ENCODE measurements around the gene MORC4. TPM values are rescaled to one million over a fixed set of nuclear protein-coding genes. Genes with fewer than 3 reads are reported as not detected.

Gene MORC4
- total RNA-seq, 1 donor from 2014 or later = 18.1 TPM

DNA sequence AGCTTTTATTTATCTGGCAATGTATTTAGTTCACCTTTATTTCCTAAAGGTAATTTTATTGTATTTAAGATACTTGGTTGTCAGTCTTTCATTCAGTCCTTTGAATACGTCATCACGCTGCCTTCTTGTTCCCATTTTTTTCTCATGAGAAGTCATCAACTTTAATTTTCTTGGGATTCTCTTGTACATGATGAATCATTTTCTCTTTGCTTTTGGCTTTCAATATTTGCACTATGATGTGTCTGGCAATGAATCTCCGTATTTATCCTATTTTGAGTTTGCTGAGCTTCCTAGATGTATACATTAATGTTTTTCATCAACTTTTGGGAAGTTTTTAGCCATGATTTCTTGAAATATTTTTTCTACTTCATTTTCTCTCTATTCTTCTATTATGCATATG, 51.4 kb downstream of the MORC4 start:
- no peaks in the 10 kb centered on the region for H3K9me3 Mint-ChIP-seq
- TF ChIP-seq, protein P1, sequence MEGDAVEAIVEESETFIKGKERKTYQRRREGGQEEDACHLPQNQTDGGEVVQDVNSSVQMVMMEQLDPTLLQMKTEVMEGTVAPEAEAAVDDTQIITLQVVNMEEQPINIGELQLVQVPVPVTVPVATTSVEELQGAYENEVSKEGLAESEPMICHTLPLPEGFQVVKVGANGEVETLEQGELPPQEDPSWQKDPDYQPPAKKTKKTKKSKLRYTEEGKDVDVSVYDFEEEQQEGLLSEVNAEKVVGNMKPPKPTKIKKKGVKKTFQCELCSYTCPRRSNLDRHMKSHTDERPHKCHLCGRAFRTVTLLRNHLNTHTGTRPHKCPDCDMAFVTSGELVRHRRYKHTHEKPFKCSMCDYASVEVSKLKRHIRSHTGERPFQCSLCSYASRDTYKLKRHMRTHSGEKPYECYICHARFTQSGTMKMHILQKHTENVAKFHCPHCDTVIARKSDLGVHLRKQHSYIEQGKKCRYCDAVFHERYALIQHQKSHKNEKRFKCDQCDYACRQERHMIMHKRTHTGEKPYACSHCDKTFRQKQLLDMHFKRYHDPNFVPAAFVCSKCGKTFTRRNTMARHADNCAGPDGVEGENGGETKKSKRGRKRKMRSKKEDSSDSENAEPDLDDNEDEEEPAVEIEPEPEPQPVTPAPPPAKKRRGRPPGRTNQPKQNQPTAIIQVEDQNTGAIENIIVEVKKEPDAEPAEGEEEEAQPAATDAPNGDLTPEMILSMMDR (conservative IDR thresholded peaks at IDR 0.05) = no peak
- H3K4me1 Mint-ChIP-seq (ENCODE audit: unreplicated experiment) = no peaks in the 10 kb centered on the region
- no peaks in the 10 kb centered on the region for H3K27me3 Mint-ChIP-seq
- H3K4me3 Mint-ChIP-seq = no peak overlapping the region
- DNase-seq (ENCODE audit: extremely low spot score, unreplicated experiment) = no peak
- H3K36me3 Mint-ChIP-seq = peaks cover 10% of the 10 kb centered on the region
- no peak overlapping the region for H3K27ac Mint-ChIP-seq

DNA sequence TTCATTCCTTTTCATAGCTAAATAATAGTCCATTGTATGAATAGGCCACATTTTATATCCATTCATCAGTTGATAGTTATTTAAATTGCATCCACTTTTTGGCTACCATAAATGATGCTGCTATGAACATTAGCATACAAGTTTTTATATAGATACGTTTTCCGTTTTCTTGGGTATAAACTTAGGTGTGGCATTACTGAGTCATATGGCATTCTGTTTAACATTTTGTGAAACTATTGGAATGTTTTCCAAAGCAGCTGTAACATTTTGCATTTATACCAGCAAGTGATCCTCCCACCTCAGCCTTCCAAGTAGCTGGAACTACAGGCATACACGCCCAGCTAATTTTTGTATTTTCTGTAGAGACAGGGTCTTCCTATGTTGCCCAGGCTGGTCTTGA, 53.5 kb downstream of the MORC4 start:
- Mint-ChIP-seq H3K36me3 (no peaks in the 10 kb centered on the region), H3K27me3 (no peaks in the 10 kb centered on the region), H3K4me3 (no peak overlapping the region), H3K4me1 (ENCODE audit: unreplicated experiment) (no peaks in the 10 kb centered on the region), H3K27ac (no peak overlapping the region), H3K9me3 (no peaks in the 10 kb centered on the region)
- TF ChIP-seq, protein P1 (conservative IDR thresholded peaks at IDR 0.05) = no peak
- no peak for DNase-seq (ENCODE audit: extremely low spot score, unreplicated experiment)

DNA sequence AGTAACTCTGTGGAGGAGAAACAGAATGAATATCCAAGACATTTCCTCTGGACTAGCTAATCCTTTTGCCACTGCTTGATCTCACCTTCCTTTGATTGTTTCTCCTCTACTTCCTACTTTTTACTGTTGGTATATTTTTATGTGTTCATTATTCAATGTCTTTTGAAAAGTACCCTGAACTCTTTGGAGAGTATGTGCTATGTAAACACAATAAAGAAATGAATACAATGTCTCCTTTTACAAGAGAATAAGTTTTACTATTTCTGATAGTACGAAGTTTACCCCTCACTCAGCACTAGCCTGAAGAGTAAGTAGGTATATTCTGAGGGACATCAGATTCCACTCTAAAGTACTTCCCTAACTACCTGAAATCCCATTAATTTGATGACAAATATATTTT, 59.9 kb downstream of the MORC4 start:
- Mint-ChIP-seq H3K36me3 (no peaks in the 10 kb centered on the region), H3K9me3 (no peaks in the 10 kb centered on the region)

DNA sequence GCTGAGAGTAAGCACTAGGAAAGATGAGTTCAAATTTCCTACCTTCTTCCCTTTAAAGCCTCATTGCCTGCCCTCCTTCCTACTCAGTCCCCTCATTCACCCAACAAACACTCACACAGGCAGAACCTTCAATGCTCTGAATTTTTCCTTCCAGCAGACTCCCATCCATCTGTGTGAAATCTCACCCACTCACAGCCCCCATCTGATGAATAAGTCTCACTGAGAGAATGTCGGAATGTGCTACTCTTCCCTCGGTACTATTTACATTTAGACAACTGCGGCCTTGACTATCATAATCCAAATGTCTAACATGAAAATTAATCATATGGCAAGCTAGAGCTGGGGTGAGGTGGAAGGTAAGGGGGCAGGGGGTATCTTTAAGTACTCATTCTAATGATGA, 60.4 kb downstream of the MORC4 start:
- DNase-seq (ENCODE audit: extremely low spot score, unreplicated experiment) = no peak
- no peak overlapping the region for H3K4me3 Mint-ChIP-seq
- TF ChIP-seq, protein P1 (conservative IDR thresholded peaks at IDR 0.05) = no peak
- H3K9me3 Mint-ChIP-seq = no peaks in the 10 kb centered on the region
- H3K36me3 Mint-ChIP-seq = no peaks in the 10 kb centered on the region
- H3K27ac Mint-ChIP-seq = no peak overlapping the region
- H3K27me3 Mint-ChIP-seq = no peaks in the 10 kb centered on the region
- H3K4me1 Mint-ChIP-seq (ENCODE audit: unreplicated experiment) = no peaks in the 10 kb centered on the region

More for the DNA sequence above, 59.9 kb downstream of the MORC4 start:
- DNase-seq (ENCODE audit: extremely low spot score, unreplicated experiment) = no peak
- Mint-ChIP-seq H3K27ac (no peak overlapping the region), H3K4me3 (no peak overlapping the region), H3K4me1 (ENCODE audit: unreplicated experiment) (no peaks in the 10 kb centered on the region), H3K27me3 (no peaks in the 10 kb centered on the region)
- TF ChIP-seq, protein P1 (conservative IDR thresholded peaks at IDR 0.05) = no peak

DNA sequence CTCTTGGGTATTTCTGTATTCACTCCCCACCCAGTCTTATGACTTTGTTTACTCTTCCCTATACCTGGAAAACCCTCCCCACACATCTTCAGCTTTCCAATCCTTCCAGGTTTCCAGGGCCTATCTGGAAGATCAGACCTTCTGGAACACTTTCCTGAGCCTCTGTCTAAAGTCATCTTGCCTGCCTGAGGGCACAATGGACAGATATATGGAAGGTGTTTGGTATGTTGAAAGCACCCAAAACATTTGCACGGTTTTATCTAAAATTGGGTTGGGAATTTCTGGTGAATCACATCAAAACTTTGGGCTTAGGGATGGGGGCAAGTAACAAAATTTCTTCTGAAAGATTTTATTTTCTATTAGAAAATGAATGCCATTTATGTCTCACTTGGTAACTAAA, 63.8 kb downstream of the MORC4 start:
- TF ChIP-seq, protein P1 (conservative IDR thresholded peaks at IDR 0.05) = no peak
- H3K4me3 Mint-ChIP-seq = no peak overlapping the region
- H3K36me3 Mint-ChIP-seq = no peaks in the 10 kb centered on the region
- no peaks in the 10 kb centered on the region for H3K4me1 Mint-ChIP-seq (ENCODE audit: unreplicated experiment)
- no peak for DNase-seq (ENCODE audit: extremely low spot score, unreplicated experiment)
- no peaks in the 10 kb centered on the region for H3K27me3 Mint-ChIP-seq
- no peaks in the 10 kb centered on the region for H3K9me3 Mint-ChIP-seq
- H3K27ac Mint-ChIP-seq = no peak overlapping the region

DNA sequence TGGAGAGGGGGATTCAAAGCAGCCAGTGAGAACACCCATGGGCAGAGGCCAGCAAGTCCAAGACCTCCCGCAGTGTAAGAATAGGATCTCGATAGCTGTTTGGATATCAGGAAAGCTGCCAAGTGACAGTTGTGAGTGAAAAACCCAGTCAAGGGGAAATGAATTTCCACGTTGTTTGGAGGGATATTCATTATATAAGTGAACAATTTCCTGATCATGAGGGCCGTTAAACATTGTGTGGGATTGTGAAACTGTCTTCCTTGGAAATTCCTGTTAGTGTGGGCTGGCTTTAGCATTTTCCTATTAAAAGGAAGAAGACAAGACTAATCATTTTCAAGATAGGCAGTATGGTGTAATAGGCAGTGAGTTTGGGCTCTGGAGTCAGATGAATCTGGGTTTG, 64.8 kb downstream of the MORC4 start:
- H3K27ac Mint-ChIP-seq = no peak overlapping the region
- no peak for DNase-seq (ENCODE audit: extremely low spot score, unreplicated experiment)
- TF ChIP-seq, protein P1 (conservative IDR thresholded peaks at IDR 0.05) = no peak
- H3K4me3 Mint-ChIP-seq = no peak overlapping the region
- no peaks in the 10 kb centered on the region for H3K4me1 Mint-ChIP-seq (ENCODE audit: unreplicated experiment)
- no peaks in the 10 kb centered on the region for H3K9me3 Mint-ChIP-seq
- no peaks in the 10 kb centered on the region for H3K36me3 Mint-ChIP-seq
- no peaks in the 10 kb centered on the region for H3K27me3 Mint-ChIP-seq
